ENCODE results near the gene CTSH.

CTSH gene

DNA sequence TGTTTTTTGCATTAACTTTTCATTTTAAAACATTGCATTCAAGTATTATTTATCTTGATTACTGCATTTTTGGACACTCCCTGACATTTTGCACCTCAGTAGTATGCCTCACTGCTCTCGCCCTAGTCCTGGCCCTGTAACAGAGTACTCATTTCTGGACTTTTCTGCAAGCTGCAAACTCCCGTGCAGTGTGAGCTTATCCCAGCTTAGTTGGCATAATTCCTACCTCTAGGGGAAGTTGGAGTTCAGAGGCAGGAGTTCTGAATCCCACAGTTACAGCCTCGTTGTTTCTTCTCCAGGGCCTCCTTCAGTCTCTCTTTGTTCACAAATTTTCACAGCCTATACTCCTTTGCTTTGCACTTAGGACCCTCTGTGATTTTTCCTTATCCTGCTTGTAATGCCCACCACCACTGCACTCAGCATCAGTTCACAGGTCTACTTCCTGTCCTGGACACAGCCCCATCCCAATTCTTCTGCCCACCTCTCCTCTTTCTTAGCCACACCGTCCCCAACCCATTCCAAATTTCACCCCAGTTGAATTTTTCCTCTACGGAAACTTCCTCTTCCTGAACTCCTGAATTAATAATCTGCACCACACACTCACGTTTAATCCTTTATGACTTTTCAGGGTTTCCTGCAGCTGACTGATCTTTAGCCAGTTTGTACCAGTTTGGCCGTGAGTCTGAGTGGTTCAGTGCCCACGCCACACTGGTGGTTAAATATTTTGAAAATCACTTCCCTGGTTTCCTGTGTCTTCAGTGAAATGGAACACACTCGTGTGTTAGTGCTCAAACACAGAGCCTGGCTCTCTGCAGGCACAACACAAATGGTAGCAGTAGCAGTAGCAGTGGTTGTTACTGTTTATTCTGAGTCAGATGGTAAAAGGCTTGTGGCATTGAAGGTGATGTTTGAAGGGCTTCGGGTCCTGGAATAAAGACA lies 6.3 kb upstream of the CTSH start:
- TF ChIP-seq, protein P1, sequence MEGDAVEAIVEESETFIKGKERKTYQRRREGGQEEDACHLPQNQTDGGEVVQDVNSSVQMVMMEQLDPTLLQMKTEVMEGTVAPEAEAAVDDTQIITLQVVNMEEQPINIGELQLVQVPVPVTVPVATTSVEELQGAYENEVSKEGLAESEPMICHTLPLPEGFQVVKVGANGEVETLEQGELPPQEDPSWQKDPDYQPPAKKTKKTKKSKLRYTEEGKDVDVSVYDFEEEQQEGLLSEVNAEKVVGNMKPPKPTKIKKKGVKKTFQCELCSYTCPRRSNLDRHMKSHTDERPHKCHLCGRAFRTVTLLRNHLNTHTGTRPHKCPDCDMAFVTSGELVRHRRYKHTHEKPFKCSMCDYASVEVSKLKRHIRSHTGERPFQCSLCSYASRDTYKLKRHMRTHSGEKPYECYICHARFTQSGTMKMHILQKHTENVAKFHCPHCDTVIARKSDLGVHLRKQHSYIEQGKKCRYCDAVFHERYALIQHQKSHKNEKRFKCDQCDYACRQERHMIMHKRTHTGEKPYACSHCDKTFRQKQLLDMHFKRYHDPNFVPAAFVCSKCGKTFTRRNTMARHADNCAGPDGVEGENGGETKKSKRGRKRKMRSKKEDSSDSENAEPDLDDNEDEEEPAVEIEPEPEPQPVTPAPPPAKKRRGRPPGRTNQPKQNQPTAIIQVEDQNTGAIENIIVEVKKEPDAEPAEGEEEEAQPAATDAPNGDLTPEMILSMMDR (IDR thresholded peaks at IDR 0.05) = peak in 1 of 2 experiments; percentile 14
- intact Hi-C loops (cut with DNase I; ENCODE audit: low total_unique reads) = no loop called here
- no peaks in the 10 kb centered on the region for H3K36me3 ChIP-seq
- no peak overlapping the region for H3K27ac ChIP-seq
- H3K4me3 ChIP-seq = no peak overlapping the region
- no peaks in the 10 kb centered on the region for H3K4me1 ChIP-seq
- no peak for DNase-seq
- no peaks in the 10 kb centered on the region for H3K9me3 ChIP-seq
- H3K27me3 ChIP-seq = no peaks in the 10 kb centered on the region

GRCh38 chr15:78950343-78950742 lies 5.5 kb upstream of the CTSH start:
- Histone ChIP-seq H3K9me3 (no peaks in the 10 kb centered on the region), H3K4me1 (peaks cover 0 to 1% (median 0%) of the 10 kb centered on the region in 4 donors), H3K27me3 (no peaks in the 10 kb centered on the region), H3K4me3 (no peak overlapping the region), H3K36me3 (no peaks in the 10 kb centered on the region), H3K27ac (no peak overlapping the region)
- TF ChIP-seq, protein P1 (IDR thresholded peaks at IDR 0.05) = no peak
- intact Hi-C loops (cut with DNase I; ENCODE audit: low total_unique reads) = no loop called here
- DNase-seq = no peak

GRCh38 chr15:78949461-78949860 lies 4.6 kb upstream of the CTSH start:
- Histone ChIP-seq H3K4me3 (no peak overlapping the region), H3K36me3 (no peaks in the 10 kb centered on the region), H3K4me1 (peaks cover 0 to 10% (median 4%) of the 10 kb centered on the region in 4 donors), H3K27ac (no peak overlapping the region), H3K27me3 (no peaks in the 10 kb centered on the region), H3K9me3 (no peaks in the 10 kb centered on the region)
- intact Hi-C loops (cut with DNase I; ENCODE audit: low total_unique reads) = no loop called here
- DNase-seq = no peak
- TF ChIP-seq, protein P1 (IDR thresholded peaks at IDR 0.05) = no peak

GRCh38 chr15:78947506-78947905 lies 2.7 kb upstream of the CTSH start:
- intact Hi-C loops (cut with DNase I; ENCODE audit: low total_unique reads) = no loop called here
- no peaks in the 10 kb centered on the region for H3K9me3 ChIP-seq
- no peak for DNase-seq
- no peaks in the 10 kb centered on the region for H3K27me3 ChIP-seq
- H3K4me1 ChIP-seq = peaks cover 0 to 17% (median 8%) of the 10 kb centered on the region in 4 donors
- H3K4me3 ChIP-seq = no peak overlapping the region
- TF ChIP-seq, protein P1 (IDR thresholded peaks at IDR 0.05) = no peak
- no peak overlapping the region for H3K27ac ChIP-seq
- H3K36me3 ChIP-seq = no peaks in the 10 kb centered on the region

GRCh38 chr15:78946493-78946892 lies 1.6 kb upstream of the CTSH start:
- Histone ChIP-seq H3K4me3 (no peak overlapping the region), H3K27me3 (no peaks in the 10 kb centered on the region), H3K36me3 (no peaks in the 10 kb centered on the region), H3K4me1 (peaks cover 0 to 17% (median 8%) of the 10 kb centered on the region in 4 donors), H3K27ac (no peak overlapping the region), H3K9me3 (no peaks in the 10 kb centered on the region)
- DNase-seq = no peak
- TF ChIP-seq, protein P1 (IDR thresholded peaks at IDR 0.05) = no peak
- intact Hi-C loops (cut with DNase I; ENCODE audit: low total_unique reads) = no loop called here

Data from tibial artery (tissue), 4 donors.